HepG2 (cell line): ENCODE data around the gene TCF25. TPM values are rescaled to one million over a fixed set of nuclear protein-coding genes. Genes with fewer than 3 reads are reported as not detected.

ENCODE experiments used
- DDIT3 ChIP-seq: sonication (generic); formaldehyde crosslinking; IDR thresholded peaks from 2 replicates; pipeline ENCODE4 v1.4.0; 2020; ENCODE audit warnings: mild to moderate bottlenecking, missing genetic modification reagents
- E2F5 ChIP-seq: sonication (generic); formaldehyde crosslinking; conservative IDR thresholded peaks from 2 replicates; pipeline ENCODE4 v1.4.0; 2020; ENCODE audit warnings: missing genetic modification reagents
- ELK4 ChIP-seq: sonication (generic); formaldehyde crosslinking; IDR thresholded peaks from 2 replicates; pipeline ENCODE4 v1.9.0; 2021; ENCODE audit warnings: missing genetic modification reagents, borderline replicate concordance
- HDAC6 ChIP-seq: fragments of 200-600 bp; sonication (generic); IDR thresholded peaks from 2 replicates; pipeline ENCODE4 v1.7.0; 2017; ENCODE audit warnings: mild to moderate bottlenecking, antibody characterized with exemption, low read length, low read depth
- ISL2 ChIP-seq: sonication (generic); formaldehyde crosslinking; IDR thresholded peaks from 2 replicates; pipeline ENCODE4 v1.5.0; 2020; ENCODE audit warnings: missing genetic modification reagents
- KDM2A ChIP-seq: sonication (generic); formaldehyde crosslinking; IDR thresholded peaks from 2 replicates; pipeline ENCODE4 v1.4.0; 2020; ENCODE audit warnings: low read depth, missing genetic modification reagents, borderline replicate concordance
- KLF16 ChIP-seq, 2 experiments: sonication (generic) in 1 of 2; formaldehyde crosslinking in 1 of 2; IDR thresholded peaks; 2 replicates each; pipeline versions ENCODE4 v1.6.1 to v1.8.0; 2016 to 2023; ENCODE audit warnings: missing genetic modification reagents in 2 of 2, missing compliant biosample characterization in 1 of 2
- NFE2 ChIP-seq: sonication (generic); formaldehyde crosslinking; IDR thresholded peaks from 2 replicates; pipeline ENCODE4 v1.4.0; 2020; ENCODE audit warnings: missing genetic modification reagents
- PAX8 ChIP-seq: sonication (generic); formaldehyde crosslinking; IDR thresholded peaks from 2 replicates; pipeline ENCODE4 v1.8.0; 2022; ENCODE audit warnings: mild to moderate bottlenecking, missing genetic modification reagents, borderline replicate concordance
- ZNF205 ChIP-seq: IDR thresholded peaks from 2 replicates; pipeline ENCODE4 v1.6.1; 2018; ENCODE audit warnings: missing biosample characterization, missing genetic modification reagents
- ZNF225 ChIP-seq: sonication (generic); formaldehyde crosslinking; IDR thresholded peaks from 2 replicates; pipeline ENCODE4 v1.4.0; 2020; ENCODE audit warnings: mild to moderate bottlenecking, missing genetic modification reagents
- ZNF276 ChIP-seq: sonication (generic); formaldehyde crosslinking; IDR thresholded peaks from 2 replicates; pipeline ENCODE4 v1.4.0; 2020; ENCODE audit warnings: mild to moderate bottlenecking, low read depth, missing genetic modification reagents
- ZNF564 ChIP-seq: sonication (generic); formaldehyde crosslinking; IDR thresholded peaks from 2 replicates; pipeline ENCODE4 v1.8.1; 2023; ENCODE audit warnings: mild to moderate bottlenecking, missing genetic modification reagents
- ZNF713 ChIP-seq: sonication (generic); formaldehyde crosslinking; IDR thresholded peaks from 2 replicates; pipeline ENCODE4 v1.4.0; 2020; ENCODE audit warnings: mild to moderate bottlenecking, missing genetic modification reagents
- ZNF772 ChIP-seq: sonication (generic); formaldehyde crosslinking; IDR thresholded peaks from 2 replicates; pipeline ENCODE4 v1.5.0; 2020; ENCODE audit warnings: mild to moderate bottlenecking, missing genetic modification reagents
- polyA plus RNA-seq, 8 experiments: library from polyadenylated mRNA; depleted of rRNA in 3 of 8; stranded (reverse) in 7 of 8; unstranded in 1 of 8; fragments of >200 nt; fragmentation: Illumina TruSeq in 4 of 8; extraction: Trizol in 4 of 8; gene quantifications; 2 replicates each; pipeline versions ENCODE4 v1.2.1 to v1.2.3, GENCODE V29; 2011 to 2016; ENCODE audit warnings: low read depth in 4 of 8, missing spikeins in 1 of 8, mixed read lengths in 1 of 8; ENCODE audit not compliant: insufficient read depth in 1 of 8
- total RNA-seq, 5 experiments: library from RNA; depleted of rRNA; stranded (reverse); fragments of >200 nt; fragmentation: Illumina TruSeq; extraction: Trizol; gene quantifications; 2 replicates each; pipeline ENCODE4 v1.2.3, GENCODE V29; 2016; ENCODE audit warnings: low read depth in 1 of 5
- TF ChIP-seq, protein P1 (sequence below): sonication (generic); formaldehyde crosslinking; IDR thresholded peaks from 2 replicates; pipeline ENCODE4 v1.4.0; 2020; ENCODE audit warnings: missing genetic modification reagents, mild to moderate bottlenecking, borderline replicate concordance
- TF ChIP-seq, protein P2 (sequence below): IDR thresholded peaks from 2 replicates; pipeline ENCODE4 v1.6.1; 2016; ENCODE audit warnings: mild to moderate bottlenecking, missing biosample characterization, missing genetic modification reagents
- TF ChIP-seq, protein P3 (sequence below): sonication (generic); formaldehyde crosslinking; conservative IDR thresholded peaks from 2 replicates; pipeline ENCODE4 v1.5.0; 2020; ENCODE audit warnings: missing genetic modification reagents
- TF ChIP-seq, protein P4 (sequence below): sonication (generic); formaldehyde crosslinking; IDR thresholded peaks from 2 replicates; pipeline ENCODE4 v1.8.0; 2022; ENCODE audit warnings: mild to moderate bottlenecking, missing genetic modification reagents

The TCF25 gene
- total and polyA plus RNA-seq, 2 of the 13 experiments (the other 11 are each of a cell fraction or from before 2014, with no cell fraction given): 138 to 206 TPM

DNA sequence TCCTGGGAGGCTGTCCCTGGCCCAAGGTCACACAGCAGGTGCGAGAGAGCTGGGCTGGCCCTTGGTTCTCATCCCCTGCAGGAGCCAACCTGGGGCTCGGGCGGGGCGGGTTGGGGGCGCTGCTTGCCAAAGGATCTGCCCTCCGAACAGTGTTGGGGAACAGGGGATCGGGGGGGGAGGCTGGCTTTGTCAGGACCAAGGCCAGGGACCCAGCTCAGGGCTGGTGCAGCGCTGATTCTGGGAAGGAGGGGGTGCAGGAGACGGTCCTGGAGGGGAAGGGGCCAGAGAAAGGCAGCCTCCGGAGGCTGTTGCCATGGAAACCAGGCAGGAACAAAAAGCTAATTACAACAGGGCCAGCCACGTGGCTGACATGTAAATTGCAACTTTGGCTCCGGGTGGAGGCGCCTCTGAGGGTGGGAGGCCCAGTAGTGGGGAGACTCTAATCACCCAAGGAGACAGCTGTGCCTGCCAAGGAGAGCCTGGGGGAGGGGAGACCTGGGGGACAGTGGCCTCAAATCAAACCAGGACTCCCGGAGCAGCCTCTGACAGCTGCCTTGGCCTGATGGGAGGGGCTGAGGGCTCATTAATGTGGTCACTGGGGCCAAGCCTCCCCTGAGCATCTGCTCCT is 51.0 kb downstream of the TCF25 start (continued):
- TF ChIP-seq, protein P1, sequence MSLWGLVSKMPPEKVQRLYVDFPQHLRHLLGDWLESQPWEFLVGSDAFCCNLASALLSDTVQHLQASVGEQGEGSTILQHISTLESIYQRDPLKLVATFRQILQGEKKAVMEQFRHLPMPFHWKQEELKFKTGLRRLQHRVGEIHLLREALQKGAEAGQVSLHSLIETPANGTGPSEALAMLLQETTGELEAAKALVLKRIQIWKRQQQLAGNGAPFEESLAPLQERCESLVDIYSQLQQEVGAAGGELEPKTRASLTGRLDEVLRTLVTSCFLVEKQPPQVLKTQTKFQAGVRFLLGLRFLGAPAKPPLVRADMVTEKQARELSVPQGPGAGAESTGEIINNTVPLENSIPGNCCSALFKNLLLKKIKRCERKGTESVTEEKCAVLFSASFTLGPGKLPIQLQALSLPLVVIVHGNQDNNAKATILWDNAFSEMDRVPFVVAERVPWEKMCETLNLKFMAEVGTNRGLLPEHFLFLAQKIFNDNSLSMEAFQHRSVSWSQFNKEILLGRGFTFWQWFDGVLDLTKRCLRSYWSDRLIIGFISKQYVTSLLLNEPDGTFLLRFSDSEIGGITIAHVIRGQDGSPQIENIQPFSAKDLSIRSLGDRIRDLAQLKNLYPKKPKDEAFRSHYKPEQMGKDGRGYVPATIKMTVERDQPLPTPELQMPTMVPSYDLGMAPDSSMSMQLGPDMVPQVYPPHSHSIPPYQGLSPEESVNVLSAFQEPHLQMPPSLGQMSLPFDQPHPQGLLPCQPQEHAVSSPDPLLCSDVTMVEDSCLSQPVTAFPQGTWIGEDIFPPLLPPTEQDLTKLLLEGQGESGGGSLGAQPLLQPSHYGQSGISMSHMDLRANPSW (CRISPR knock-in tag): no peak
- no peak for TF ChIP-seq DDIT3 (CRISPR knock-in tag)
- TF ChIP-seq ZNF205 (CRISPR knock-in tag): no peak
- TF ChIP-seq, protein P2, sequence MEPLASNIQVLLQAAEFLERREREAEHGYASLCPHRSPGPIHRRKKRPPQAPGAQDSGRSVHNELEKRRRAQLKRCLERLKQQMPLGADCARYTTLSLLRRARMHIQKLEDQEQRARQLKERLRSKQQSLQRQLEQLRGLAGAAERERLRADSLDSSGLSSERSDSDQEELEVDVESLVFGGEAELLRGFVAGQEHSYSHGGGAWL (CRISPR knock-in tag): no peak
- TF ChIP-seq ZNF713 (CRISPR knock-in tag): no peak
- no peak for TF ChIP-seq ZNF564 (CRISPR knock-in tag)
- TF ChIP-seq NFE2 (CRISPR knock-in tag): no peak
- no peak for TF ChIP-seq KLF16 (CRISPR knock-in tag; IDR thresholded peaks at IDR 0.05)
- TF ChIP-seq ZNF276 (CRISPR knock-in tag): no peak
- TF ChIP-seq HDAC6: no peak
- TF ChIP-seq, protein P3, sequence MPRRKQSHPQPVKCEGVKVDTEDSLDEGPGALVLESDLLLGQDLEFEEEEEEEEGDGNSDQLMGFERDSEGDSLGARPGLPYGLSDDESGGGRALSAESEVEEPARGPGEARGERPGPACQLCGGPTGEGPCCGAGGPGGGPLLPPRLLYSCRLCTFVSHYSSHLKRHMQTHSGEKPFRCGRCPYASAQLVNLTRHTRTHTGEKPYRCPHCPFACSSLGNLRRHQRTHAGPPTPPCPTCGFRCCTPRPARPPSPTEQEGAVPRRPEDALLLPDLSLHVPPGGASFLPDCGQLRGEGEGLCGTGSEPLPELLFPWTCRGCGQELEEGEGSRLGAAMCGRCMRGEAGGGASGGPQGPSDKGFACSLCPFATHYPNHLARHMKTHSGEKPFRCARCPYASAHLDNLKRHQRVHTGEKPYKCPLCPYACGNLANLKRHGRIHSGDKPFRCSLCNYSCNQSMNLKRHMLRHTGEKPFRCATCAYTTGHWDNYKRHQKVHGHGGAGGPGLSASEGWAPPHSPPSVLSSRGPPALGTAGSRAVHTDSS (CRISPR knock-in tag): no peak
- TF ChIP-seq ISL2: no peak
- TF ChIP-seq E2F5 (CRISPR knock-in tag): no peak
- TF ChIP-seq ZNF772: no peak
- TF ChIP-seq, protein P4, sequence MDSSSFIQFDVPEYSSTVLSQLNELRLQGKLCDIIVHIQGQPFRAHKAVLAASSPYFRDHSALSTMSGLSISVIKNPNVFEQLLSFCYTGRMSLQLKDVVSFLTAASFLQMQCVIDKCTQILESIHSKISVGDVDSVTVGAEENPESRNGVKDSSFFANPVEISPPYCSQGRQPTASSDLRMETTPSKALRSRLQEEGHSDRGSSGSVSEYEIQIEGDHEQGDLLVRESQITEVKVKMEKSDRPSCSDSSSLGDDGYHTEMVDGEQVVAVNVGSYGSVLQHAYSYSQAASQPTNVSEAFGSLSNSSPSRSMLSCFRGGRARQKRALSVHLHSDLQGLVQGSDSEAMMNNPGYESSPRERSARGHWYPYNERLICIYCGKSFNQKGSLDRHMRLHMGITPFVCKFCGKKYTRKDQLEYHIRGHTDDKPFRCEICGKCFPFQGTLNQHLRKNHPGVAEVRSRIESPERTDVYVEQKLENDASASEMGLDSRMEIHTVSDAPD: no peak
- TF ChIP-seq ELK4 (CRISPR knock-in tag): no peak
- no peak for TF ChIP-seq ZNF225 (CRISPR knock-in tag)
- TF ChIP-seq PAX8 (CRISPR knock-in tag): no peak
- no peak for TF ChIP-seq KDM2A (CRISPR knock-in tag)
